Osteoblast (primary cell): ENCODE measurements around the gene CD44. TPM values are rescaled to one million over a fixed set of nuclear protein-coding genes. Genes with fewer than 3 reads are reported as not detected.

Experiments
- DNase-seq: peaks from one replicate; pipeline ENCODE4 v3.0.0; 2011; ENCODE audit warnings: low spot score, mixed read lengths; ENCODE audit not compliant: insufficient read length; ENCODE audit errors: missing footprints
- H2AFZ ChIP-seq: 2 replicates; pipeline ENCODE4 v1.6.0; 2011; ENCODE audit warnings: mild to moderate bottlenecking, low read length
- H3K27ac ChIP-seq: 2 replicates; pipeline ENCODE4 v1.5.1; 2011; ENCODE audit warnings: mild to moderate bottlenecking, low read depth, low read length, moderate library complexity
- H3K27me3 ChIP-seq: 2 replicates; pipeline ENCODE4 v1.6.0; 2012; ENCODE audit warnings: mild to moderate bottlenecking, control low read depth, inconsistent platforms, low read length, moderate library complexity; ENCODE audit not compliant: insufficient read depth
- H3K36me3 ChIP-seq: 2 replicates; pipeline ENCODE4 v1.5.1; 2011; ENCODE audit warnings: mild to moderate bottlenecking, low read length, control low read depth, moderate library complexity; ENCODE audit not compliant: insufficient read depth
- H3K4me1 ChIP-seq: 2 replicates; pipeline ENCODE4 v1.5.1; 2011; ENCODE audit warnings: mild to moderate bottlenecking, low read length, control low read depth, moderate library complexity; ENCODE audit not compliant: insufficient read depth
- H3K4me2 ChIP-seq: 2 replicates; pipeline ENCODE4 v1.6.0; 2011; ENCODE audit warnings: mild to moderate bottlenecking, low read length; ENCODE audit not compliant: insufficient read depth
- H3K4me3 ChIP-seq: fragments of 200-600 bp; sonication (generic); 3 replicates; pipeline ENCODE4 v1.5.1; 2012; ENCODE audit warnings: mild to moderate bottlenecking, low read length, inconsistent platforms; ENCODE audit not compliant: insufficient read depth
- H3K79me2 ChIP-seq: 2 replicates; pipeline ENCODE4 v1.6.0; 2012; ENCODE audit warnings: mild to moderate bottlenecking, low read length, control low read depth, inconsistent platforms; ENCODE audit not compliant: insufficient read depth
- H3K9me3 ChIP-seq: 2 replicates; pipeline ENCODE4 v1.5.1; 2011; ENCODE audit warnings: low read depth, low read length, control low read depth
- H4K20me1 ChIP-seq: 2 replicates; pipeline ENCODE4 v1.6.0; 2012; ENCODE audit warnings: mild to moderate bottlenecking, low read length, control low read depth; ENCODE audit not compliant: insufficient read depth
- CTCF ChIP-seq: IDR thresholded peaks from 2 replicates; pipeline ENCODE4 v1.5.1; 2011; ENCODE audit warnings: mild to moderate bottlenecking, low read depth, low read length, moderate library complexity; ENCODE audit errors: extremely low read depth
- total RNA-seq: library from RNA; depleted of rRNA; stranded (reverse); fragments of >200 nt; gene quantifications from 2 replicates; pipeline ENCODE4 v1.2.3, GENCODE V29; 2012

CD44 gene
- total RNA-seq, 1 donor = 238 TPM

- Histone ChIP-seq H4K20me1 (no peaks in the 10 kb centered on the region), H3K4me3 (no peak overlapping the region), H3K79me2 (peaks cover 25% of the 10 kb centered on the region), H3K9me3 (peaks cover 3% of the 10 kb centered on the region), H3K4me1 (peaks cover 56% of the 10 kb centered on the region), H3K27ac (peak overlapping the region; percentile 89), H3K36me3 (peaks cover 64% of the 10 kb centered on the region), H2AFZ (no peak overlapping the region), H3K27me3 (no peaks in the 10 kb centered on the region), H3K4me2 (peak overlapping the region; percentile 37)
- peak; percentile 82 for DNase-seq
- no peak for TF ChIP-seq CTCF
Measured at GRCh38 chr11:35214792-35215193, 75.8 kb downstream of the CD44 start.

- TF ChIP-seq CTCF = no peak
- Histone ChIP-seq H3K4me2 (no peak overlapping the region), H3K4me3 (no peak overlapping the region), H3K27ac (peak overlapping the region; percentile 89), H3K9me3 (no peaks in the 10 kb centered on the region), H3K79me2 (peaks cover 20% of the 10 kb centered on the region), H2AFZ (no peak overlapping the region), H3K4me1 (peaks cover 56% of the 10 kb centered on the region), H3K27me3 (no peaks in the 10 kb centered on the region), H4K20me1 (no peaks in the 10 kb centered on the region), H3K36me3 (peaks cover 64% of the 10 kb centered on the region)
- DNase-seq = peak; percentile 25
Measured at GRCh38 chr11:35215945-35216344, 77.0 kb downstream of the CD44 start.

- peak; percentile 10 for DNase-seq
- Histone ChIP-seq H3K4me2 (no peak overlapping the region), H3K36me3 (peaks cover 71% of the 10 kb centered on the region), H3K27ac (peak overlapping the region; percentile 89), H3K9me3 (no peaks in the 10 kb centered on the region), H3K4me3 (no peak overlapping the region), H2AFZ (no peak overlapping the region), H3K4me1 (peaks cover 55% of the 10 kb centered on the region), H3K79me2 (peaks cover 15% of the 10 kb centered on the region), H4K20me1 (no peaks in the 10 kb centered on the region), H3K27me3 (no peaks in the 10 kb centered on the region)
- TF ChIP-seq CTCF = no peak
Measured at GRCh38 chr11:35216962-35217678, 78.1 kb downstream of the CD44 start.

- Histone ChIP-seq H3K27me3 (no peaks in the 10 kb centered on the region), H3K27ac (peak overlapping the region; percentile 46), H3K4me2 (no peak overlapping the region), H3K9me3 (no peaks in the 10 kb centered on the region), H3K4me1 (peaks cover 39% of the 10 kb centered on the region), H3K79me2 (peaks cover 9% of the 10 kb centered on the region), H2AFZ (no peak overlapping the region), H3K4me3 (no peak overlapping the region), H3K36me3 (peaks cover 88% of the 10 kb centered on the region), H4K20me1 (no peaks in the 10 kb centered on the region)
- no peak for TF ChIP-seq CTCF
- DNase-seq = peak; percentile 59
Measured at GRCh38 chr11:35218956-35219355, 80.0 kb downstream of the CD44 start.
